Measurements from ENCODE around the gene SALL3. TPM values are rescaled to one million over a fixed set of nuclear protein-coding genes. Genes with fewer than 3 reads are reported as not detected.

SALL3 gene
- total RNA-seq, 1 donor from 2014 or later = not detected

DNA sequence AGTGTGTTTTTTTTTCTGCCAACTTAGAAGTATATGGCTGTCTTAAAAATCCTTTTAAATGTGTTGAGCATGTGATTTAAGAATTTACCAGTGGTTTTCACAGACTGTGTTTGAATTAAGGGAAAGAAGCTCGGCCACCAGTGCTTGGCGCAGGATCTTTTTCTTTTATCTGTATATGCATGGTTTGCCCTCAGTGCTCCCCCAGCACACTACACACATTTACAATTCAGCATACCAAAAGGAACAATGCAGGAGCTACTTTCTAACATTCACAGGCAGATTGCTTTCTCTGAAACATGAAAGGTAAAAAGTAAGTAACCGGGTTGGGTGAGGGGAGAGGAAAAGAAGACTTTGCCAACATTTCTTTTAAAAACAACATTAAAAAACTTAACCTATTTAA lies 3.9 kb downstream of the SALL3 start:
- intact Hi-C loops (cut with micrococcal nuclease) = loop anchor here (10.0 kb wide), 1 partner anchor 661 kb away; no protein-coding TSS in a partner anchor
- no peak for DNase-seq
- H3K27ac Mint-ChIP-seq = no peak overlapping the region
- ATAC-seq (ENCODE audit: low read depth) = no peak
- H3K4me1 Mint-ChIP-seq = peaks cover 9% of the 10 kb centered on the region
- no peaks in the 10 kb centered on the region for H3K36me3 Mint-ChIP-seq (ENCODE audit: low read depth)
- H3K9me3 Mint-ChIP-seq = no peaks in the 10 kb centered on the region
- H3K4me3 Mint-ChIP-seq = no peak overlapping the region
- TF ChIP-seq, protein P1, sequence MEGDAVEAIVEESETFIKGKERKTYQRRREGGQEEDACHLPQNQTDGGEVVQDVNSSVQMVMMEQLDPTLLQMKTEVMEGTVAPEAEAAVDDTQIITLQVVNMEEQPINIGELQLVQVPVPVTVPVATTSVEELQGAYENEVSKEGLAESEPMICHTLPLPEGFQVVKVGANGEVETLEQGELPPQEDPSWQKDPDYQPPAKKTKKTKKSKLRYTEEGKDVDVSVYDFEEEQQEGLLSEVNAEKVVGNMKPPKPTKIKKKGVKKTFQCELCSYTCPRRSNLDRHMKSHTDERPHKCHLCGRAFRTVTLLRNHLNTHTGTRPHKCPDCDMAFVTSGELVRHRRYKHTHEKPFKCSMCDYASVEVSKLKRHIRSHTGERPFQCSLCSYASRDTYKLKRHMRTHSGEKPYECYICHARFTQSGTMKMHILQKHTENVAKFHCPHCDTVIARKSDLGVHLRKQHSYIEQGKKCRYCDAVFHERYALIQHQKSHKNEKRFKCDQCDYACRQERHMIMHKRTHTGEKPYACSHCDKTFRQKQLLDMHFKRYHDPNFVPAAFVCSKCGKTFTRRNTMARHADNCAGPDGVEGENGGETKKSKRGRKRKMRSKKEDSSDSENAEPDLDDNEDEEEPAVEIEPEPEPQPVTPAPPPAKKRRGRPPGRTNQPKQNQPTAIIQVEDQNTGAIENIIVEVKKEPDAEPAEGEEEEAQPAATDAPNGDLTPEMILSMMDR (IDR thresholded peaks at IDR 0.05) = no peak
- H3K27me3 Mint-ChIP-seq = peaks cover 52% of the 10 kb centered on the region
- CTCF ChIA-PET = no interaction called here
- POLR2A ChIA-PET = no interaction called here

DNA sequence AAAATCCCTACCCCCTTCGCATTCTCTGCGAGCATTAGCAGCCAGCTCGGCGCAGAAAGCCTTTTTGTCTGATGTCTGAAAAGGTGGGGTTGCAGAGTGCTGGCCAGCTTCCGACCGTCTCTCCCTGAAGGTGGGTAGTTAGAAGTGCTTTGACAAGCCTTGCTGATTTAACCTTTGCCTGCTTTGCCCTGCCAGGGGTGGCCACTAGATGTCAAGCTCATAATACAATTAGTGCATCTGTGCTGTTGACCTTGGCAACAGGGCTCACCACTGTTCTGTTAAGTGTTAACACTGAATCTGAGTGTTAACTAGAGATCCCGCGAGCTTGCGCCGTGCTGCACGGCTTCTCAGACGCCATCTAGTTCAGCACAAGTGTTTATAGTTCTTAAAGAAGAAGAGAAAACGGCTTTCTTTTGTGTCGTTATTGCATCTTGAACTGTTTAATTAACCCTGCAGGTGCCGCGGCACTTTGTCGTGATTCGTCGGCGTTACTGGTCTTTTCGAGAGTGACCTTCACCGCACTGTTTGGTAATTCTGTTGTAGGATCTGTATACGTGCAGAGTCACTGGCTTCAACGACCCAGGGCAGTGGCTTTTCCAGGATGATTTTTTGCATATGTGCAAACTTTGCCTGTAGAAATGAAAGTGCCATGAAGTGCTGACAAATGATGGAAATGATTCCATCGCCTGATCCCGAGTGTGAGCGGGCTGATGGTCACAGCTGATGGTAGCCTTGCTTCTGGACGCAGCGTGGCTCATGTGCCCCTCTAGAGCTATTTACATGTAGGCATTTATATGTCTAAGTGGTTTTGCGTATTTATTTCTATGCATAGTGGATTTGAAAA lies 5.5 kb downstream of the SALL3 start:
- ATAC-seq (ENCODE audit: low read depth) = no peak
- intact Hi-C loops (cut with micrococcal nuclease) = loop anchor here (10.0 kb wide), 1 partner anchor 660 kb away; no protein-coding TSS in a partner anchor
- Mint-ChIP-seq H3K4me1 (peaks cover 9% of the 10 kb centered on the region), H3K27me3 (peaks cover 54% of the 10 kb centered on the region), H3K27ac (no peak overlapping the region), H3K9me3 (no peaks in the 10 kb centered on the region), H3K4me3 (no peak overlapping the region), H3K36me3 (ENCODE audit: low read depth) (no peaks in the 10 kb centered on the region)
- CTCF ChIA-PET = no interaction called here
- DNase-seq = no peak
- POLR2A ChIA-PET = interaction anchor here (0.6 kb wide), 1 partner anchor 725 kb away, joined by 9 read pairs; no protein-coding TSS in a partner anchor
- TF ChIP-seq, protein P1 (IDR thresholded peaks at IDR 0.05) = no peak

GRCh38 chr18:78986018-78986481 lies 6.4 kb downstream of the SALL3 start:
- H3K27ac Mint-ChIP-seq = no peak overlapping the region
- H3K9me3 Mint-ChIP-seq = no peaks in the 10 kb centered on the region
- ChIA-PET CTCF (interaction anchor here (1.2 kb wide), 1 partner anchor 258 kb away, joined by 3 read pairs; no protein-coding TSS in a partner anchor), POLR2A (interaction anchor here (0.6 kb wide), 1 partner anchor 724 kb away, joined by 9 read pairs; no protein-coding TSS in a partner anchor)
- peaks cover 9% of the 10 kb centered on the region for H3K4me1 Mint-ChIP-seq
- no peak for ATAC-seq (ENCODE audit: low read depth)
- H3K27me3 Mint-ChIP-seq = peaks cover 59% of the 10 kb centered on the region
- H3K4me3 Mint-ChIP-seq = no peak overlapping the region
- TF ChIP-seq, protein P1 (IDR thresholded peaks at IDR 0.05) = no peak
- DNase-seq = no peak
- intact Hi-C loops (cut with micrococcal nuclease) = loop anchor here (10.0 kb wide), 1 partner anchor 659 kb away; no protein-coding TSS in a partner anchor
- H3K36me3 Mint-ChIP-seq (ENCODE audit: low read depth) = no peaks in the 10 kb centered on the region

DNA sequence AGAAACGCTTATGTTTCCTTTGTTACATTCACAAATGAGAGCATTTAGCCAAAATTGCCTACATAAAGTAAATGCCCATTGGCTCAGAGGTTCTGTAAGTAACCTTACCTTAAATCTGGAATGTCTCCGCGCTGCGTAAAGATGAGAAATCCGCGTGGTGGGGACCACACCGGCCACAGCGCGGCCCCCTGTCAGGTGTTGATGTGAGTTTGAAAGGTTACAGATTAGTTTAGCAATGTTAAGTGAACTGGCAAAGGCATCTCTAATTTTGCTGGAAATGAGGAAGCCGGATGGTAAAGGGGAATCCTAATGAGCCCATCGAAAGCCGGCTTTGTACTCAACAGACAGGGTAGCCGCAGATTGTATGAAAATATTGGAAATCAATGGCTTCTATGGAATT lies 11.8 kb downstream of the SALL3 start:
- ATAC-seq (ENCODE audit: low read depth) = no peak
- no peaks in the 10 kb centered on the region for H3K36me3 Mint-ChIP-seq (ENCODE audit: low read depth)

More for the DNA sequence above, 11.8 kb downstream of the SALL3 start:
- CTCF ChIA-PET = no interaction called here
- TF ChIP-seq, protein P1 (IDR thresholded peaks at IDR 0.05) = no peak
- intact Hi-C loops (cut with micrococcal nuclease) = no loop called here
- Mint-ChIP-seq H3K27ac (no peak overlapping the region), H3K4me3 (no peak overlapping the region), H3K27me3 (peaks cover 24% of the 10 kb centered on the region), H3K9me3 (no peaks in the 10 kb centered on the region), H3K4me1 (no peaks in the 10 kb centered on the region)
- POLR2A ChIA-PET = no interaction called here
- no peak for DNase-seq

Data from activated B cell treated with CpG ODN at 0.5 μM for 24 hours (primary cell).